ENCODE results near the gene NUPR1. TPM values are rescaled to one million over a fixed set of nuclear protein-coding genes. Genes with fewer than 3 reads are reported as not detected.

The NUPR1 gene
- total RNA-seq, 6 experiments from 2014 or later, result 31.9 to 60.3 (median 43.7) TPM

- Mint-ChIP-seq H3K4me1 (ENCODE audit: low read depth) (peaks cover 35% of the 10 kb centered on the region), H3K36me3 (ENCODE audit: low read depth) (peaks cover 24% of the 10 kb centered on the region), H3K9me3 (no peaks in the 10 kb centered on the region), H3K4me3 (no peak overlapping the region; the same call in 1 of the 2 replicates), H3K27me3 (ENCODE audit: insufficient read depth) (peaks cover 4% of the 10 kb centered on the region), H3K27ac (no peak overlapping the region)
- TF ChIP-seq CTCF (IDR thresholded peaks at IDR 0.05), result no peak
- DNase-seq, result no peak
Observed at GRCh38 chr16:28534542-28535373, 4.0 kb downstream of the NUPR1 start.

GRCh38 chr16:28532940-28533647, 5.7 kb downstream of the NUPR1 start:
- DNase-seq, result no peak
- Mint-ChIP-seq H3K9me3 (no peaks in the 10 kb centered on the region), H3K4me3 (no peak overlapping the region), H3K27ac (no peak overlapping the region), H3K4me1 (ENCODE audit: low read depth) (peaks cover 22% of the 10 kb centered on the region), H3K36me3 (ENCODE audit: low read depth) (peaks cover 24% of the 10 kb centered on the region), H3K27me3 (ENCODE audit: insufficient read depth) (peaks cover 4% of the 10 kb centered on the region)
- TF ChIP-seq CTCF (IDR thresholded peaks at IDR 0.05), result no peak

- H3K4me3 Mint-ChIP-seq, result no peak overlapping the region
- H3K9me3 Mint-ChIP-seq, result no peaks in the 10 kb centered on the region
- TF ChIP-seq CTCF (IDR thresholded peaks at IDR 0.05), result no peak
- DNase-seq, result no peak
- peaks cover 1% of the 10 kb centered on the region; the same call in 1 of the 2 replicates for H3K27me3 Mint-ChIP-seq (ENCODE audit: insufficient read depth)
- H3K36me3 Mint-ChIP-seq (ENCODE audit: low read depth), result peaks cover 14% of the 10 kb centered on the region; the same call in 1 of the 2 replicates
- H3K4me1 Mint-ChIP-seq (ENCODE audit: low read depth), result peaks cover 11% of the 10 kb centered on the region
- no peak overlapping the region for H3K27ac Mint-ChIP-seq
Observed at GRCh38 chr16:28531777-28532744, 6.7 kb downstream of the NUPR1 start.

- Mint-ChIP-seq H3K9me3 (no peaks in the 10 kb centered on the region), H3K27me3 (ENCODE audit: insufficient read depth) (peaks cover 4% of the 10 kb centered on the region), H3K27ac (no peak overlapping the region), H3K4me1 (ENCODE audit: low read depth) (peaks cover 8% of the 10 kb centered on the region; the same call in 1 of the 2 replicates), H3K36me3 (ENCODE audit: low read depth) (peaks cover under 1% of the 10 kb centered on the region; the same call in 1 of the 2 replicates), H3K4me3 (no peak overlapping the region)
- DNase-seq, result no peak
- TF ChIP-seq CTCF (IDR thresholded peaks at IDR 0.05), result no peak
Observed at GRCh38 chr16:28529124-28529523, 9.7 kb downstream of the NUPR1 start.

GRCh38 chr16:28528463-28528867, 10.3 kb downstream of the NUPR1 start:
- no peaks in the 10 kb centered on the region for H3K36me3 Mint-ChIP-seq (ENCODE audit: low read depth)

More at GRCh38 chr16:28528463-28528867, 10.3 kb downstream of the NUPR1 start:
- no peak for TF ChIP-seq CTCF (IDR thresholded peaks at IDR 0.05)
- Mint-ChIP-seq H3K27ac (no peak overlapping the region), H3K9me3 (no peaks in the 10 kb centered on the region), H3K4me3 (no peak overlapping the region), H3K4me1 (ENCODE audit: low read depth) (peaks cover 8% of the 10 kb centered on the region; the same call in 1 of the 2 replicates), H3K27me3 (ENCODE audit: insufficient read depth) (peaks cover 3% of the 10 kb centered on the region)
- no peak for DNase-seq
